Measurements from ENCODE around the gene PAM. TPM values are rescaled to one million over a fixed set of nuclear protein-coding genes. Genes with fewer than 3 reads are reported as not detected.

The PAM gene
- total and polyA plus RNA-seq, 2 of the 13 experiments (the other 11 are each of a cell fraction or from before 2014, with no cell fraction given), result 20.2 to 79.1 TPM

GRCh38 chr5:103005276-103005675, 250.2 kb downstream of the PAM start:
- in situ Hi-C loops (cut with HindIII; ENCODE audit: extremely low pct_ligation_motif_present, low pct_unique_long_range_greater_than_20kb) (no loop called here), intact Hi-C loops (cut with micrococcal nuclease; ENCODE audit: unreplicated experiment) (no loop called here)
- Histone ChIP-seq H3K4me1 (ENCODE audit: insufficient read depth, low read length) (peaks cover 1% of the 10 kb centered on the region; the same call in 1 of the 2 replicates), H3K27ac (ENCODE audit: extremely low read length, insufficient read depth, low read length) (no peak overlapping the region), H3K9ac (ENCODE audit: insufficient read depth, low read depth, low read length) (no peak overlapping the region), H3K9me3 (ENCODE audit: low read length) (no peaks in the 10 kb centered on the region), H2AFZ (ENCODE audit: low read length) (no peak overlapping the region), H3K79me2 (ENCODE audit: insufficient read depth, low read length) (no peaks in the 10 kb centered on the region), H3K36me3 (replicated peaks in 1 of 2; ENCODE audit: control insufficient read depth in 1 of 2, insufficient read depth in 2 of 2, low read length in 2 of 2) (no peaks in the 10 kb centered on the region), H3K4me3 (replicated peaks in 1 of 3; ENCODE audit: insufficient read depth in 1 of 3, low read depth in 2 of 3, low read length in 3 of 3) (no peak overlapping the region), H3K27me3 (ENCODE audit: control insufficient read depth in 1 of 2, insufficient read depth in 2 of 2, low read length in 2 of 2) (no peaks in the 10 kb centered on the region), H3K4me2 (ENCODE audit: low read depth, low read length) (no peak overlapping the region), H4K20me1 (ENCODE audit: insufficient read depth, low read length) (no peaks in the 10 kb centered on the region)
- POLR2A ChIA-PET, result no interaction called here
- TF ChIP-seq ZNF3 (CRISPR knock-in tag; IDR thresholded peaks at IDR 0.05), result no peak
- no peak for TF ChIP-seq TFDP2 (CRISPR knock-in tag; IDR thresholded peaks at IDR 0.05)
- no peak for TF ChIP-seq U2AF2 (IDR thresholded peaks at IDR 0.05; ENCODE audit: low read depth, low read length)
- TF ChIP-seq ATF6 (CRISPR knock-in tag; conservative IDR thresholded peaks at IDR 0.05), result no peak
- no peak for TF ChIP-seq NFYC (CRISPR knock-in tag; IDR thresholded peaks at IDR 0.05)
- TF ChIP-seq PAWR (CRISPR knock-in tag; IDR thresholded peaks at IDR 0.05; ENCODE audit: borderline replicate concordance), result no peak
- TF ChIP-seq LCORL (IDR thresholded peaks at IDR 0.05), result no peak
- no peak for TF ChIP-seq LCORL (CRISPR knock-in tag; IDR thresholded peaks at IDR 0.05)
- no peak for TF ChIP-seq HOXA3 (CRISPR knock-in tag; IDR thresholded peaks at IDR 0.05)
- no peak for TF ChIP-seq CC2D1A (CRISPR knock-in tag; IDR thresholded peaks at IDR 0.05)
- no peak for TF ChIP-seq ZNF609 (CRISPR knock-in tag; IDR thresholded peaks at IDR 0.05; ENCODE audit: borderline replicate concordance)
- TF ChIP-seq WIZ (CRISPR knock-in tag; IDR thresholded peaks at IDR 0.05), result no peak
- TF ChIP-seq NBN (conservative IDR thresholded peaks at IDR 0.05), result no peak
- no peak for TF ChIP-seq ZNF350 (CRISPR knock-in tag; IDR thresholded peaks at IDR 0.05; ENCODE audit: borderline replicate concordance, low read depth)
- no peak for TF ChIP-seq MAX (IDR thresholded peaks at IDR 0.05)
- TF ChIP-seq ZSCAN22 (CRISPR knock-in tag; IDR thresholded peaks at IDR 0.05), result no peak
- TF ChIP-seq GATAD1 (CRISPR knock-in tag; IDR thresholded peaks at IDR 0.05), result no peak
- CTCF ChIA-PET (ENCODE audit: low intra/inter-chr PET ratio, low total read pairs), result no interaction called here
- no peak for FAIRE-seq
- no peak for DNase-seq (ENCODE audit: low spot score)
- no TSS peak for BruUV-seq (replicated peaks)
- ATAC-seq, result no peak
